ENCODE results near the gene ERBB4. TPM values are rescaled to one million over a fixed set of nuclear protein-coding genes. Genes with fewer than 3 reads are reported as not detected.

ERBB4 gene
- total RNA-seq, 1 donor from 2014 or later, result 9.2 TPM

- H3K27me3 Mint-ChIP-seq (ENCODE audit: low read depth), result no peaks in the 10 kb centered on the region
- no peak overlapping the region for H3K27ac Mint-ChIP-seq
- H3K9me3 Mint-ChIP-seq, result peaks cover 5% of the 10 kb centered on the region
- DNase-seq (ENCODE audit: low spot score in 2 of 2, unreplicated experiment in 2 of 2), result no peak
- H3K4me3 Mint-ChIP-seq, result no peak overlapping the region
- TF ChIP-seq, protein P1, sequence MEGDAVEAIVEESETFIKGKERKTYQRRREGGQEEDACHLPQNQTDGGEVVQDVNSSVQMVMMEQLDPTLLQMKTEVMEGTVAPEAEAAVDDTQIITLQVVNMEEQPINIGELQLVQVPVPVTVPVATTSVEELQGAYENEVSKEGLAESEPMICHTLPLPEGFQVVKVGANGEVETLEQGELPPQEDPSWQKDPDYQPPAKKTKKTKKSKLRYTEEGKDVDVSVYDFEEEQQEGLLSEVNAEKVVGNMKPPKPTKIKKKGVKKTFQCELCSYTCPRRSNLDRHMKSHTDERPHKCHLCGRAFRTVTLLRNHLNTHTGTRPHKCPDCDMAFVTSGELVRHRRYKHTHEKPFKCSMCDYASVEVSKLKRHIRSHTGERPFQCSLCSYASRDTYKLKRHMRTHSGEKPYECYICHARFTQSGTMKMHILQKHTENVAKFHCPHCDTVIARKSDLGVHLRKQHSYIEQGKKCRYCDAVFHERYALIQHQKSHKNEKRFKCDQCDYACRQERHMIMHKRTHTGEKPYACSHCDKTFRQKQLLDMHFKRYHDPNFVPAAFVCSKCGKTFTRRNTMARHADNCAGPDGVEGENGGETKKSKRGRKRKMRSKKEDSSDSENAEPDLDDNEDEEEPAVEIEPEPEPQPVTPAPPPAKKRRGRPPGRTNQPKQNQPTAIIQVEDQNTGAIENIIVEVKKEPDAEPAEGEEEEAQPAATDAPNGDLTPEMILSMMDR (IDR thresholded peaks at IDR 0.05; ENCODE audit: unreplicated experiment), result no peak
- H3K4me1 Mint-ChIP-seq, result peaks cover 7% of the 10 kb centered on the region
- H3K36me3 Mint-ChIP-seq, result no peaks in the 10 kb centered on the region
These were observed 131.9 kb downstream of the ERBB4 start for GRCh38 chr2:212406716-212407115.

DNA sequence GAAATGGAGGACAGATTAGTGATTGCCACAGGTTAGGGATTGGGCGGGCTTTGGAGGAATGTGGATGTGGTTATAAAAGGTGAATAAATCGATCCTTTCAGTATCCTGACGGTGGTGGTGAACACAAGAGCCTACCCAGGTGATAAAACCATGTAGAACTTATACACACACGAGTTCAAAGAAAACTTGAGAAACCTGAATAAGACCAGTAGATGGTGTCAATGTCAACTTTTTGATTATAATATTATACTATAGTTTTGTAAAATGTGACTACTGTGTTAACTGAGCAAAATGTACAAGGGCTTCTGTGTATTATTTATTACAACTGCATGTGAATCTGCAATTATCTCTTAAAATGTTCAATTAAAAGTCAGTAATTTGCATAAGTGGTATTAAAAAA, 136.3 kb downstream of the ERBB4 start:
- H3K4me3 Mint-ChIP-seq, result no peak overlapping the region
- no peaks in the 10 kb centered on the region for H3K4me1 Mint-ChIP-seq
- H3K27ac Mint-ChIP-seq, result no peak overlapping the region
- TF ChIP-seq, protein P1 (IDR thresholded peaks at IDR 0.05; ENCODE audit: unreplicated experiment), result no peak
- no peaks in the 10 kb centered on the region for H3K36me3 Mint-ChIP-seq
- H3K9me3 Mint-ChIP-seq, result peaks cover 5% of the 10 kb centered on the region
- no peaks in the 10 kb centered on the region for H3K27me3 Mint-ChIP-seq (ENCODE audit: low read depth)
- no peak for DNase-seq (ENCODE audit: low spot score in 2 of 2, unreplicated experiment in 2 of 2)

DNA sequence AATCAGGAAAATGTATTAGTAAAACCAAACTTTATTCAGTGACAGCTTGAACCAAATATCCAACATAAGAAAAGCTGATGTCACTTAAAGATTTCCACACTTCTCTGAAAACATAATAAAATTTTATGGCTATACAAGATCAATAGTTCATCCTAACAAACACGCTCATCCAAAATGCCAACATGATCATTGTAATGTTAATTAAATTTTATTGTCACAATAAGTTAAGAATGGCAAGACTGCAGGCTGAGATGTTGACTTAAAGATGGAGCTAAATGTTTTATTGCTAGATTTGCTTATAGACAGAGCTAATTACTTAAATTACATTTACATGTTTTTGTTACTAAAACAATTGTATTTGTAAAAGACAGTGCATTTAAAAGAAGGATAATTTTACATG, 140.3 kb downstream of the ERBB4 start:
- no peak overlapping the region for H3K4me3 Mint-ChIP-seq
- no peaks in the 10 kb centered on the region for H3K4me1 Mint-ChIP-seq
- H3K9me3 Mint-ChIP-seq, result no peaks in the 10 kb centered on the region
- H3K27ac Mint-ChIP-seq, result no peak overlapping the region
- no peaks in the 10 kb centered on the region for H3K36me3 Mint-ChIP-seq
- TF ChIP-seq, protein P1 (IDR thresholded peaks at IDR 0.05; ENCODE audit: unreplicated experiment), result no peak
- DNase-seq (ENCODE audit: low spot score in 2 of 2, unreplicated experiment in 2 of 2), result no peak
- no peaks in the 10 kb centered on the region for H3K27me3 Mint-ChIP-seq (ENCODE audit: low read depth)

DNA sequence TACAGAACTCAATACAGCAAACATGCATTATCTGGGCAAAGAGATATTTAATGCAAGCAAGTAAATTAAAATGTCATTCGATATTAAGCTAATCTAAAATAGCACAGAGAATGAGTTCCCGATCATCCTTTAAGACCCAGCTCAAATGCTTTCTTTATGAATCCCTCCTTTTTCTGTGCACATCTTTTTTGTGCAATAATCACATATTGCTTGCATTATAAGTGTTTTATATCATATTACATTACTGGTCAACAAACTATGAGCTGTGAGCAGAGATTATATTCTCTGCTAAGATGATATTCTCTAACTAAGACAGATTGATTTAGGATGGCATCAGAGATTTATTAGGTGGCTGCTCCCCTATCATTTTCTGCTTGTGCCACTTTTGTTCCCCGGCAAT, 146.1 kb downstream of the ERBB4 start:
- TF ChIP-seq, protein P1 (IDR thresholded peaks at IDR 0.05; ENCODE audit: unreplicated experiment), result no peak
- no peaks in the 10 kb centered on the region for H3K9me3 Mint-ChIP-seq
- no peak overlapping the region for H3K27ac Mint-ChIP-seq
- no peaks in the 10 kb centered on the region for H3K27me3 Mint-ChIP-seq (ENCODE audit: low read depth)
- H3K4me1 Mint-ChIP-seq, result peaks cover 10% of the 10 kb centered on the region
- H3K4me3 Mint-ChIP-seq, result no peak overlapping the region
- H3K36me3 Mint-ChIP-seq, result no peaks in the 10 kb centered on the region
- no peak for DNase-seq (ENCODE audit: low spot score in 2 of 2, unreplicated experiment in 2 of 2)

DNA sequence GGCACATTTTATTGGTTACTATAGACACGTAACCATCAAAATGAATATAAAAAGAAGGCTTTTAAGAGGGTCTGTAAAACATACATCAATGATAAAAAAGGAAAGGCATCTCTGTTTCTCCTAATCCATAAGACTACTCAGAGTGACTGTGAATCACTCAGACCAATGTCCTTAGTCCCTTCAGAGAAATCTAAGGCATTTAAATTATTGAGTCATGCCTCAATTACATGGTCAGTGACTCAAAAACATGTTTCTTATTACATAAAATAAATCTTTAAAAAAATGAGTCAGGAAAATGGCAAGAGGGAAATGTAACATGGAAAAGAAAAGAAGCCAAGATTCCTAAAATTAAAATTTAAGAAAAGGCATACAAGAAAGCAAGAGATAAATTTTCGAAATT, 146.6 kb downstream of the ERBB4 start:
- no peak overlapping the region for H3K4me3 Mint-ChIP-seq
- no peaks in the 10 kb centered on the region for H3K27me3 Mint-ChIP-seq (ENCODE audit: low read depth)
- H3K27ac Mint-ChIP-seq, result no peak overlapping the region
- TF ChIP-seq, protein P1 (IDR thresholded peaks at IDR 0.05; ENCODE audit: unreplicated experiment), result no peak
- H3K36me3 Mint-ChIP-seq, result no peaks in the 10 kb centered on the region
- peaks cover 10% of the 10 kb centered on the region for H3K4me1 Mint-ChIP-seq
- no peak for DNase-seq (ENCODE audit: low spot score in 2 of 2, unreplicated experiment in 2 of 2)
- no peaks in the 10 kb centered on the region for H3K9me3 Mint-ChIP-seq

GRCh38 chr2:212387146-212387545, 151.5 kb downstream of the ERBB4 start:
- Mint-ChIP-seq H3K27me3 (ENCODE audit: low read depth) (no peaks in the 10 kb centered on the region), H3K9me3 (no peaks in the 10 kb centered on the region), H3K27ac (no peak overlapping the region), H3K36me3 (no peaks in the 10 kb centered on the region), H3K4me1 (peaks cover 27% of the 10 kb centered on the region), H3K4me3 (no peak overlapping the region)
- DNase-seq (ENCODE audit: low spot score in 2 of 2, unreplicated experiment in 2 of 2), result no peak
- TF ChIP-seq, protein P1 (IDR thresholded peaks at IDR 0.05; ENCODE audit: unreplicated experiment), result no peak
